PFSK-1 (cell line): ENCODE results near the gene UHRF2.

Source experiments
- FOXP2 ChIP-seq: optimal IDR thresholded peaks from 2 replicates; pipeline ENCODE3; 2011; ENCODE audit warnings: borderline replicate concordance, control low read depth, inconsistent platforms; ENCODE audit not compliant: insufficient read depth; ENCODE audit errors: extremely low read length, extremely low read depth
- POLR2AphosphoS5 ChIP-seq: IDR thresholded peaks from 2 replicates; pipeline ENCODE4 v1.6.1; 2012; ENCODE audit warnings: low read depth, mild to moderate bottlenecking, control low read depth, low read length, moderate library complexity
- REST ChIP-seq, 2 experiments: IDR thresholded peaks; 2 replicates each; pipeline versions ENCODE4 v1.6.1 to v1.8.0; 2011 to 2012; ENCODE audit warnings: low read depth in 2 of 2, low read length in 2 of 2, control low read depth in 1 of 2, inconsistent platforms in 1 of 2, mild to moderate bottlenecking in 1 of 2, moderate library complexity in 1 of 2; ENCODE audit not compliant: insufficient read depth in 1 of 2
- SIN3A ChIP-seq: IDR thresholded peaks from 2 replicates; pipeline ENCODE4 v1.6.1; 2012; ENCODE audit warnings: mild to moderate bottlenecking, low read length, moderate library complexity, borderline replicate concordance; ENCODE audit not compliant: insufficient read depth
- TAF1 ChIP-seq: IDR thresholded peaks from 2 replicates; pipeline ENCODE4 v1.6.1; 2012; ENCODE audit warnings: low read length, control low read depth, borderline replicate concordance; ENCODE audit not compliant: insufficient read depth

DNA sequence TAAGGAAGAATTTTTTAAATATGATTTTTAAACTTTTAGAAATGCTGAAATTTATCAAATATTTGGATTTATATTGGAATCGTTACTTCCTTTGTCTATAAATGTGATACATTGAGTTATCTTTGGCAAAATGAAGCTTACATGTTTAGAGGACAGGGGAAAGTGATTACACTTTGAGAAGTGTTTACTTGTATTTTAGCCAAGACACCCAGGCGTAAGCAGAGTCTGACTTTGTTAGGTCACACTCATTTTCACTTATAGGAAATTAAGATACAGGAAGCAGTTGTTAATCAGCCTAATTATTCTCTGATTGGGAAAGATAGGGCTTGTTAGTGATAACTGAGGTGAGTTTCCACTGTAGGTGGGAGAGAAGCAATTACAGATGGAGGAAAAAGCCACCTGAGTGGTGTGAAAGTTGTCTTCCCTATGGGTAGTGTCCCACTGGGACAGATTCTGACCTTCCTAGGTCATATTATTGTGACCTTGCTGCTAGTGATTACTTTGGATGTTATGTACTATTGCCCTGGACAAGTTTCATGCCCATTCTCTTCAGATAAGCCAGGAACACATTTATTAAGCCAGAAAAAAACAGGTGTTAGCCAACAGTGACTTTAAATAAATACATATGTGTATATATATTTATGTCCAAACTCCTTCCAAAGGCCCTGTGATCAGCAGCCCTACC is 88.7 kb downstream of the UHRF2 start:
- TF ChIP-seq TAF1 (no peak), SIN3A (no peak), POLR2AphosphoS5 (no peak), REST (IDR thresholded peaks at IDR 0.05; ENCODE audit: insufficient read depth in 1 of 2, low read depth in 2 of 2, low read length in 2 of 2) (no peak), FOXP2 (no peak)
